Measurements from ENCODE around the gene ADGRB3. TPM values are rescaled to one million over a fixed set of nuclear protein-coding genes. Genes with fewer than 3 reads are reported as not detected.

ADGRB3 gene
- total and polyA plus RNA-seq, 8 donors = 0.19 to 16.0 (median 0.61) TPM; not detected in 1

- Histone ChIP-seq H3K27ac (no peak overlapping the region), H3K4me1 (no peaks in the 10 kb centered on the region), H3K9me3 (no peaks in the 10 kb centered on the region), H3K4me3 (no peak overlapping the region), H3K36me3 (no peaks in the 10 kb centered on the region), H3K27me3 (no peaks in the 10 kb centered on the region)
- intact Hi-C loops (cut with DNase I; ENCODE audit: low total_unique reads) = no loop called here
- no peak for DNase-seq
- 92 to 97% (median 95%) methylated on average over 2 of the region's 2 CpGs for WGBS, 5 donors
- TF ChIP-seq POLR2AphosphoS5 (IDR thresholded peaks at IDR 0.05) (no peak), POLR2A (IDR thresholded peaks at IDR 0.05) (no peak), EP300 (IDR thresholded peaks at IDR 0.05) (no peak), CTCF (IDR thresholded peaks at IDR 0.05) (no peak)
Observed at GRCh38 chr6:69438113-69438512, 803.0 kb downstream of the ADGRB3 start.

Small RNA genes within 50 kb of the gene (small RNA-seq; reads per million reads assigned to genes)
- 0 reads per million in 4 donors for gene AL606923.1
